Esophagus muscularis mucosa (tissue), 2 donors: ENCODE data around the gene FKBP10.
A peak's percentile ranks its signal among the peaks of the same experiment; 100 is the strongest.

ENCODE experiments used
- EP300 ChIP-seq: sonication (generic); formaldehyde crosslinking; IDR thresholded peaks from one replicate; pipeline ENCODE4 v1.6.1; 2017; ENCODE audit warnings: antibody characterized with exemption
- POLR2A ChIP-seq: fragments of 450-650 bp; IDR thresholded peaks from one replicate; pipeline ENCODE4 v1.6.1; 2017; ENCODE audit warnings: antibody characterized with exemption, moderate library complexity, mild to moderate bottlenecking, low read depth

- TF ChIP-seq EP300 (no peak), POLR2A (peak; percentile 53)
Measured at GRCh38 chr17:41864836-41865595, 52.2 kb downstream of the FKBP10 start, which contains the start of gene KLHL11.
